ENCODE results near the gene GARIN5B. TPM values are rescaled to one million over a fixed set of nuclear protein-coding genes. Genes with fewer than 3 reads are reported as not detected.

The GARIN5B gene
- total and polyA plus RNA-seq, 9 donors, result not detected

GRCh38 chr19:55382522-55383054 lies 19.5 kb upstream of the GARIN5B start:
- 93 to 98% (median 98%) methylated on average over 3 of the region's 3 CpGs for WGBS, 3 donors
- no peak overlapping the region for H3K4me3 ChIP-seq
- TF ChIP-seq CTCF (IDR thresholded peaks at IDR 0.05) (no peak), POLR2A (IDR thresholded peaks at IDR 0.05) (no peak), EP300 (IDR thresholded peaks at IDR 0.05) (no peak)

GRCh38 chr19:55382013-55382412 lies 19.0 kb upstream of the GARIN5B start:
- intact Hi-C loops (cut with DNase I), result loop anchor here in 3 of 4 donors (5.0 to 10.0 kb wide), 4 partner anchors 40 to 123 kb away; no protein-coding TSS in a partner anchor
- WGBS, 3 donors, result 96 to 98% (median 96%) methylated on average over 5 of the region's 5 CpGs
- TF ChIP-seq CTCF (IDR thresholded peaks at IDR 0.05) (no peak), POLR2A (IDR thresholded peaks at IDR 0.05) (no peak), EP300 (IDR thresholded peaks at IDR 0.05) (no peak)
- DNase-seq, result no peak
- Histone ChIP-seq H3K27ac (no peak overlapping the region), H3K36me3 (no peaks in the 10 kb centered on the region), H3K4me3 (no peak overlapping the region), H3K4me1 (ENCODE audit: insufficient read depth) (peaks cover 12% of the 10 kb centered on the region), H3K27me3 (no peaks in the 10 kb centered on the region), H3K9me3 (no peaks in the 10 kb centered on the region)

More at GRCh38 chr19:55382522-55383054, 19.5 kb upstream of the GARIN5B start:
- Histone ChIP-seq H3K36me3 (no peaks in the 10 kb centered on the region), H3K4me1 (ENCODE audit: insufficient read depth) (peaks cover 18% of the 10 kb centered on the region), H3K27me3 (no peaks in the 10 kb centered on the region), H3K27ac (no peak overlapping the region), H3K9me3 (no peaks in the 10 kb centered on the region)
- intact Hi-C loops (cut with DNase I), result loop anchor here in 3 of 4 donors (5.0 to 10.0 kb wide), 4 partner anchors 40 to 122 kb away; no protein-coding TSS in a partner anchor
- DNase-seq, result no peak

- H3K36me3 ChIP-seq, result no peaks in the 10 kb centered on the region
- peaks cover 2% of the 10 kb centered on the region for H3K4me1 ChIP-seq (ENCODE audit: insufficient read depth)
- intact Hi-C loops (cut with DNase I), result loop anchor here in 2 of 4 donors (10.0 kb wide), 2 partner anchors 94 to 234 kb away; partner anchors contain the start of genes BRSK1 (in 1 of the 2), HSPBP1 (in 1 of the 2) and TNNT1 (in 1 of the 2)
Measured at GRCh38 chr19:55379174-55379573, 16.1 kb upstream of the GARIN5B start.

More at GRCh38 chr19:55379174-55379573, 16.1 kb upstream of the GARIN5B start:
- Histone ChIP-seq H3K9me3 (no peaks in the 10 kb centered on the region), H3K27ac (no peak overlapping the region), H3K4me3 (no peak overlapping the region), H3K27me3 (no peaks in the 10 kb centered on the region)
- 46 to 64% (median 55%) methylated on average over 11 of the region's 11 CpGs for WGBS, 3 donors
- TF ChIP-seq CTCF (IDR thresholded peaks at IDR 0.05), result no peak
- no peak for TF ChIP-seq EP300 (IDR thresholded peaks at IDR 0.05)
- no peak for DNase-seq

Data from ovary (tissue), 9 donors.